Panc1 (cell line): ENCODE measurements around the gene EML1. TPM values are rescaled to one million over a fixed set of nuclear protein-coding genes. Genes with fewer than 3 reads are reported as not detected.

Experiments
- ATAC-seq: fragments of 200-7000 bp; cut with Tn5 transposase; 2 replicates; pipeline ENCODE4 v1.9.1; 2020; ENCODE audit warnings: mild to moderate bottlenecking, moderate library complexity
- BruUV-seq: library from RNA; stranded (reverse); fragments of 400-500 nt; replicated peaks from 2 replicates; lab custom pipeline; 2021; lab: Mats Ljungman, UMichigan
- CTCF ChIA-PET: fragments of 300-600 bp; sonication (Branson Sonifier 250); formaldehyde crosslinking; loops from one replicate; lab custom pipeline; 2022; ENCODE audit warnings: antibody characterized with exemption; lab: Charles Lee
- POLR2A ChIA-PET: fragments of 300-600 bp; sonication (Branson Sonifier 250); formaldehyde crosslinking; loops from one replicate; lab custom pipeline; 2022; ENCODE audit warnings: antibody characterized with exemption; lab: Charles Lee
- DNase-seq: peaks from one replicate; pipeline ENCODE4 v3.0.0-alpha.2; 2010; ENCODE audit warnings: low read depth, low spot score
- H3K27ac ChIP-seq: 2 replicates; pipeline ENCODE4 v1.5.1; 2011; ENCODE audit warnings: mild to moderate bottlenecking, low read length, inconsistent platforms
- H3K27me3 ChIP-seq: fragments of 200-500 bp; sonication (Bioruptor generic); 2 replicates; pipeline ENCODE4 v1.6.0; 2014; ENCODE audit warnings: low read length, inconsistent platforms; ENCODE audit not compliant: control insufficient read depth, insufficient read depth
- H3K36me3 ChIP-seq: fragments of 200-500 bp; sonication (Bioruptor generic); 2 replicates; pipeline ENCODE4 v1.5.1; 2014; ENCODE audit warnings: inconsistent platforms, mild to moderate bottlenecking, low read length, moderate library complexity; ENCODE audit not compliant: control insufficient read depth, insufficient read depth
- H3K4me1 ChIP-seq: 2 replicates; pipeline ENCODE4 v1.5.1; 2011; ENCODE audit warnings: inconsistent platforms, mild to moderate bottlenecking, low read length, moderate library complexity; ENCODE audit not compliant: control insufficient read depth, insufficient read depth
- H3K4me3 ChIP-seq, 2 experiments: 2 replicates each; pipeline ENCODE4 v1.5.1; 2011 to 2012; ENCODE audit warnings: low read depth in 2 of 2, low read length in 2 of 2, mild to moderate bottlenecking in 2 of 2, inconsistent platforms in 1 of 2, moderate library complexity in 1 of 2
- H3K9me3 ChIP-seq: fragments of 200-500 bp; sonication (Bioruptor generic); 2 replicates; pipeline ENCODE4 v1.5.1; 2014; ENCODE audit warnings: low read depth, mild to moderate bottlenecking, inconsistent platforms, low read length, moderate library complexity; ENCODE audit not compliant: control insufficient read depth, insufficient read depth
- POLR2AphosphoS5 ChIP-seq: IDR thresholded peaks from 2 replicates; pipeline ENCODE4 v1.6.1; 2012; ENCODE audit warnings: mild to moderate bottlenecking, low read depth, low read length, moderate library complexity
- SIN3A ChIP-seq: IDR thresholded peaks from 2 replicates; pipeline ENCODE4 v1.6.1; 2012; ENCODE audit warnings: low read depth, mild to moderate bottlenecking, low read length, moderate library complexity, borderline replicate concordance; ENCODE audit not compliant: insufficient read depth
- TCF7L2 ChIP-seq: IDR thresholded peaks from 2 replicates; pipeline ENCODE4 v1.6.1; 2011; ENCODE audit warnings: mild to moderate bottlenecking, low read depth, low read length, inconsistent platforms
- in situ Hi-C: cut with HindIII; loops from 2 replicates; pipeline ENCODE4 v1.10.0; 2016; ENCODE audit warnings: low sequenced_read_pairs, low pct_unique_long_range_greater_than_20kb
- intact Hi-C: fragments of 100-400 bp; cut with micrococcal nuclease; formaldehyde crosslinking; loops from one replicate; pipeline ENCODE4 v1.10.0; 2022; ENCODE audit not compliant: unreplicated experiment
- total RNA-seq: library from RNA; stranded (reverse); gene quantifications from one replicate; pipeline ENCODE4 v1.2.1, GENCODE V29; 2021; ENCODE audit not compliant: unreplicated experiment
- TF ChIP-seq, protein P1 (sequence below), 2 experiments: IDR thresholded peaks; 2 replicates each; pipeline ENCODE4 v1.6.1; 2011 to 2012; ENCODE audit warnings: low read depth in 2 of 2, control low read depth in 1 of 2, low read length in 1 of 2, mild to moderate bottlenecking in 1 of 2, moderate library complexity in 1 of 2; ENCODE audit not compliant: insufficient read depth in 1 of 2
- TF ChIP-seq, protein P2 (sequence below): fragments of 450-650 bp; IDR thresholded peaks from 2 replicates; pipeline ENCODE4 v1.5.1; 2017; ENCODE audit warnings: mild to moderate bottlenecking

EML1 gene
- total RNA-seq, 1 experiment from 2014 or later: 35.3 TPM

DNA sequence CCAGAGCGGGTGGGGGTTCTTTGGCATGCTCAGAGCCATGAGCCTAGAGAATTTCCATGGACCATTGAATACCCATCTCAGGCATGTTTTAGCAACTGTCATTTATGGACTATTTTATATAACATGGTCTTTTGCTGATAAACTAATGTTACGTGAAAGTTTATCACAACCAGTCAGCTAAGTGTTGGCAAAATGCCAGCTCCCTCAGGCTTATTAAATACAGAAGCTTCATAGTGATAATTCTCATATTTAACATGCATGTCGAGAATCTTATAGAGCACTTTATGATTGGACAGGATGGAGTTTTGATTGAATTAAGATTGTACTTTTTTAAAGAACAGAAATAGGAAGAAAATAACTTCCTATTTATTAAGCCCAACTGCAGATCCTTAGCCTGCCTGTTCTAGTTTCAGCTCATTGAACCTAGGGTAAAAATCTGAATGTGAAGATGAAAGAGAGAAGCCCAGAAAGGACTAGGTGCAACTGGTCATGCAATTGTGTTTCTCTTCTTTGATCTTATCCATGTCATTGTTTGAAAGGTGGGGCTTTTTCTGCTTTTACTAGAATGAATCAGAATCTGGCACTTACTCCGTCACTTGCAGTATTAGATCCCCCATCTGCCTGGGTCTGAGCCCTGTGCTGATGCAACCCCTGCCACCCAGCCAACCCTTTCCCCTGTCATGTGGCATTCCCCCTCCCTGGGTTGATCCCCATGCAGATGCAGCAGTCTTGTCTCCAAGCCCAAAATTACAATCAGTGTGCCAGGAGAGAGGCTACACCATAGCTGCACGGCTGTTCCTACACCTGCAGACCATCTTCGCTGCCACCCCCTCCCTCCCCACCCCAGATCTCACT lies 137.4 kb downstream of the EML1 start:
- Histone ChIP-seq H3K27ac (no peak overlapping the region), H3K9me3 (no peaks in the 10 kb centered on the region), H3K4me1 (no peaks in the 10 kb centered on the region), H3K27me3 (no peaks in the 10 kb centered on the region), H3K36me3 (no peaks in the 10 kb centered on the region), H3K4me3 (no peak overlapping the region)
- TF ChIP-seq SIN3A (no peak), TCF7L2 (no peak), POLR2AphosphoS5 (no peak)
- TF ChIP-seq, protein P1, sequence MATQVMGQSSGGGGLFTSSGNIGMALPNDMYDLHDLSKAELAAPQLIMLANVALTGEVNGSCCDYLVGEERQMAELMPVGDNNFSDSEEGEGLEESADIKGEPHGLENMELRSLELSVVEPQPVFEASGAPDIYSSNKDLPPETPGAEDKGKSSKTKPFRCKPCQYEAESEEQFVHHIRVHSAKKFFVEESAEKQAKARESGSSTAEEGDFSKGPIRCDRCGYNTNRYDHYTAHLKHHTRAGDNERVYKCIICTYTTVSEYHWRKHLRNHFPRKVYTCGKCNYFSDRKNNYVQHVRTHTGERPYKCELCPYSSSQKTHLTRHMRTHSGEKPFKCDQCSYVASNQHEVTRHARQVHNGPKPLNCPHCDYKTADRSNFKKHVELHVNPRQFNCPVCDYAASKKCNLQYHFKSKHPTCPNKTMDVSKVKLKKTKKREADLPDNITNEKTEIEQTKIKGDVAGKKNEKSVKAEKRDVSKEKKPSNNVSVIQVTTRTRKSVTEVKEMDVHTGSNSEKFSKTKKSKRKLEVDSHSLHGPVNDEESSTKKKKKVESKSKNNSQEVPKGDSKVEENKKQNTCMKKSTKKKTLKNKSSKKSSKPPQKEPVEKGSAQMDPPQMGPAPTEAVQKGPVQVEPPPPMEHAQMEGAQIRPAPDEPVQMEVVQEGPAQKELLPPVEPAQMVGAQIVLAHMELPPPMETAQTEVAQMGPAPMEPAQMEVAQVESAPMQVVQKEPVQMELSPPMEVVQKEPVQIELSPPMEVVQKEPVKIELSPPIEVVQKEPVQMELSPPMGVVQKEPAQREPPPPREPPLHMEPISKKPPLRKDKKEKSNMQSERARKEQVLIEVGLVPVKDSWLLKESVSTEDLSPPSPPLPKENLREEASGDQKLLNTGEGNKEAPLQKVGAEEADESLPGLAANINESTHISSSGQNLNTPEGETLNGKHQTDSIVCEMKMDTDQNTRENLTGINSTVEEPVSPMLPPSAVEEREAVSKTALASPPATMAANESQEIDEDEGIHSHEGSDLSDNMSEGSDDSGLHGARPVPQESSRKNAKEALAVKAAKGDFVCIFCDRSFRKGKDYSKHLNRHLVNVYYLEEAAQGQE (IDR thresholded peaks at IDR 0.05; ENCODE audit: insufficient read depth in 1 of 2, low read depth in 2 of 2, low read length in 1 of 2): no peak
- TF ChIP-seq, protein P2, sequence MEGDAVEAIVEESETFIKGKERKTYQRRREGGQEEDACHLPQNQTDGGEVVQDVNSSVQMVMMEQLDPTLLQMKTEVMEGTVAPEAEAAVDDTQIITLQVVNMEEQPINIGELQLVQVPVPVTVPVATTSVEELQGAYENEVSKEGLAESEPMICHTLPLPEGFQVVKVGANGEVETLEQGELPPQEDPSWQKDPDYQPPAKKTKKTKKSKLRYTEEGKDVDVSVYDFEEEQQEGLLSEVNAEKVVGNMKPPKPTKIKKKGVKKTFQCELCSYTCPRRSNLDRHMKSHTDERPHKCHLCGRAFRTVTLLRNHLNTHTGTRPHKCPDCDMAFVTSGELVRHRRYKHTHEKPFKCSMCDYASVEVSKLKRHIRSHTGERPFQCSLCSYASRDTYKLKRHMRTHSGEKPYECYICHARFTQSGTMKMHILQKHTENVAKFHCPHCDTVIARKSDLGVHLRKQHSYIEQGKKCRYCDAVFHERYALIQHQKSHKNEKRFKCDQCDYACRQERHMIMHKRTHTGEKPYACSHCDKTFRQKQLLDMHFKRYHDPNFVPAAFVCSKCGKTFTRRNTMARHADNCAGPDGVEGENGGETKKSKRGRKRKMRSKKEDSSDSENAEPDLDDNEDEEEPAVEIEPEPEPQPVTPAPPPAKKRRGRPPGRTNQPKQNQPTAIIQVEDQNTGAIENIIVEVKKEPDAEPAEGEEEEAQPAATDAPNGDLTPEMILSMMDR: no peak
- POLR2A ChIA-PET: interaction anchor here (0.6 kb wide), 1 partner anchor 10 kb away, joined by 4 read pairs; no protein-coding TSS in a partner anchor
- CTCF ChIA-PET: no interaction called here
- no TSS peak for BruUV-seq
- ATAC-seq: no peak
- in situ Hi-C loops (no loop called here), intact Hi-C loops (no loop called here)
- no peak for DNase-seq

DNA sequence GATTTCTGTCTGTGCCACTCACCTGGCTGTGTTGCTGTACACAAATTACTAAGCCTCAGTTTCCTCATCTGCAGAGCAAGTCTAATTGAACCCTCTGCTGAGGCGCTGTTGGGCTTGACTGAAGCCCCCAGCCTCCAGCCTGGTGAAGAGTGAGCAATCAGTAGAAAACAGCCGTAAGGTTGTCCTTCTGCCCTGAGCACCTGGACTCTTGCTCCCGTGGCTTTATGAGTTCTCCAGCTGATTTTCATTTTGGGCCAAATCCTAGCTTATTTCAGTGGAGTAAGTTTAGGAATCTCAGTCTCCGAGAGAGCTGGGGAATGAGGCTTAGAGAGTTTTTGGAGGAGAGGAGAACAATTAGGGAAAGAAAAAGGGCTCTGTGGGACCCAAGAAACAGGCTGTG lies 138.1 kb downstream of the EML1 start:
- H3K9me3 ChIP-seq: no peaks in the 10 kb centered on the region
- intact Hi-C loops: no loop called here
- H3K4me1 ChIP-seq: no peaks in the 10 kb centered on the region
- TF ChIP-seq, protein P1 (IDR thresholded peaks at IDR 0.05; ENCODE audit: insufficient read depth in 1 of 2, low read depth in 2 of 2, low read length in 1 of 2): no peak
- TF ChIP-seq, protein P2: no peak
- TF ChIP-seq TCF7L2: no peak
- no TSS peak for BruUV-seq
- CTCF ChIA-PET: no interaction called here
- no peak overlapping the region for H3K27ac ChIP-seq
- POLR2A ChIA-PET: interaction anchor here (0.6 kb wide), 1 partner anchor 11 kb away, joined by 4 read pairs; no protein-coding TSS in a partner anchor
- H3K36me3 ChIP-seq: no peaks in the 10 kb centered on the region
- in situ Hi-C loops: no loop called here
- DNase-seq (no peak), ATAC-seq (no peak)
- no peak overlapping the region for H3K4me3 ChIP-seq
- no peaks in the 10 kb centered on the region for H3K27me3 ChIP-seq
